ENCODE data around the gene CSRNP2. TPM values are rescaled to one million over a fixed set of nuclear protein-coding genes. Genes with fewer than 3 reads are reported as not detected.

The CSRNP2 gene
- total and polyA plus RNA-seq, 2 donors (not counting 3 experiments of a cell fraction or from before 2014, with no cell fraction given): 24.2 to 49.7 TPM

DNA sequence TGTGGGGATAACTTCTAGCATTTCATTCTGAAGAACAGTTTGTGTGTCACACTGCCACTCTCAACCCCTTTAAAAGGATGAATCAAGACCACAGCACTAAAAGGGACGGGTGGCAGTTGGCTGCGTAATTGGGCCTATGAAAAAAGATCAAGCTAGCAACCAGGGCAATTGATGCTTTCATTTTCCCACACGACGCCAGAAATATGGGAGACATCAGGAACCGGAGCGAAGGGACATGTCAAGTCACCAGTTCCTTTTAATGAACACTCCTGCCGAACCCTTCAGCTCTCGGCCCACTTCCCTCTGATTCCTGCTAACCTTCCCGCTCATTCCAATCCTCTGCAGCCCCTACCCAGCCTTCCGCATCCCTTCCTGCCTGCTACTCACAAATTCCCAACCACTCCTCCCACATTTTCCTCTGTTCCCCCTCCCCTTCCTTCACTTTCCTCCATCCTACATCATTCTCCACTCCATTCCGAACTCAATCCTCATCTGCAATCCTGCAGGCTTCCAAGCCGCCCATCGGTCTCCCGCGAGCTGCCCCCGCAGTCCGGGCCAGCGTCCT lies 753 bp downstream of the CSRNP2 start:
- peak overlapping the region; percentile 77 to 98 (median 78) for H3K4me3 ChIP-seq (replicated peaks in 1 of 3; ENCODE audit: insufficient read depth in 1 of 3, low read depth in 1 of 3, low read length in 3 of 3)
- H3K79me2 ChIP-seq (ENCODE audit: control insufficient read depth, insufficient read depth, low read length): peaks cover 43% of the 10 kb centered on the region
- H3K9ac ChIP-seq (replicated peaks; ENCODE audit: extremely low read depth, insufficient read depth, low read length): peak overlapping the region; percentile 90
- peak overlapping the region; percentile 95 for H3K4me2 ChIP-seq (ENCODE audit: insufficient read depth, low read length)
- H3K27me3 ChIP-seq (ENCODE audit: control insufficient read depth in 2 of 2, insufficient read depth in 2 of 2, low read length in 2 of 2): no peaks in the 10 kb centered on the region
- peaks cover 15% of the 10 kb centered on the region for H4K20me1 ChIP-seq (replicated peaks; ENCODE audit: control insufficient read depth, extremely low read depth, insufficient read depth, low read length)
- H3K4me1 ChIP-seq (ENCODE audit: control insufficient read depth, extremely low read depth, insufficient read depth, low read length): peaks cover 12% of the 10 kb centered on the region
- DNase-seq (ENCODE audit: low read depth, low spot score) (peak; percentile 60), FAIRE-seq (peak; percentile 67)
- TF ChIP-seq MYC (IDR thresholded peaks at IDR 0.05; ENCODE audit: low read depth, low read length): no peak
- TF ChIP-seq, protein P1, sequence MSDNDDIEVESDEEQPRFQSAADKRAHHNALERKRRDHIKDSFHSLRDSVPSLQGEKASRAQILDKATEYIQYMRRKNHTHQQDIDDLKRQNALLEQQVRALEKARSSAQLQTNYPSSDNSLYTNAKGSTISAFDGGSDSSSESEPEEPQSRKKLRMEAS (IDR thresholded peaks at IDR 0.05; ENCODE audit: insufficient read depth, insufficient read length): no peak
- TF ChIP-seq FOS (IDR thresholded peaks at IDR 0.05; ENCODE audit: borderline replicate concordance, insufficient read depth, low read length): no peak
- TF ChIP-seq POLR2A (IDR thresholded peaks at IDR 0.05; ENCODE audit: low read depth, low read length): no peak
- no peak for TF ChIP-seq EZH2 (IDR thresholded peaks at IDR 0.05; ENCODE audit: borderline replicate concordance, low read depth, low read length, severe bottlenecking)
- TF ChIP-seq JUN (IDR thresholded peaks at IDR 0.05; ENCODE audit: borderline replicate concordance, insufficient read depth, insufficient read length, low read depth): no peak
- no peak for TF ChIP-seq CTCF (IDR thresholded peaks at IDR 0.05; ENCODE audit: extremely low read depth in 1 of 2, insufficient read depth in 1 of 2, low read depth in 1 of 2, low read length in 2 of 2)
- TF ChIP-seq POLR2AphosphoS5 (IDR thresholded peaks at IDR 0.05; ENCODE audit: insufficient read depth, low read depth, low read length): no peak
- TF ChIP-seq GATA2 (IDR thresholded peaks at IDR 0.05; ENCODE audit: insufficient read depth, insufficient read length, low read depth, low read length): no peak
- H2AFZ ChIP-seq (ENCODE audit: low read depth, low read length): peak overlapping the region; percentile 75
- dilution Hi-C loops (cut with MboI; ENCODE audit: extremely low pct_ligation_motif_present, low sequenced_read_pairs): no loop called here
- POLR2A ChIA-PET: interaction anchor here (0.6 to 2.7 kb wide), 20 partner anchors 9 to 403 kb away, joined by 3 to 20 read pairs (median 6); partner anchors contain the start of genes ATF1 and POU6F1
- H3K27ac ChIP-seq (ENCODE audit: insufficient read depth, low read depth, low read length): peak overlapping the region; percentile 64
- no peaks in the 10 kb centered on the region for H3K9me3 ChIP-seq (replicated peaks; ENCODE audit: control insufficient read depth, insufficient read depth, low read length)
- no TSS peak for BruUV-seq (replicated peaks)
- H3K36me3 ChIP-seq (ENCODE audit: control insufficient read depth in 2 of 2, extremely low read depth in 1 of 2, insufficient read depth in 2 of 2, low read length in 2 of 2): no peaks in the 10 kb centered on the region
- H3K9me1 ChIP-seq (replicated peaks; ENCODE audit: control insufficient read depth, extremely low read depth, insufficient read depth, low read length): no peaks in the 10 kb centered on the region
- CTCF ChIA-PET: interaction anchor here (0.6 to 1.7 kb wide), 6 partner anchors 97 to 603 kb away, joined by 3 to 8 read pairs (median 4); partner anchors contain the start of gene SMAGP
- intact Hi-C loops (cut with micrococcal nuclease): loop anchor here (1.0 to 10.0 kb wide), 6 partner anchors 34 to 318 kb away; partner anchors contain the start of genes ATF1, DAZAP2, LETMD1 and POU6F1
